Tibial artery (tissue), 4 donors: ENCODE data around the gene OR8K1.

Experiments used
- DNase-seq, 2 donors: peaks; one replicate each; pipeline ENCODE4 v3.0.0-alpha.2; 2019
- H3K27ac ChIP-seq, 2 donors: fragments of 200-600 bp; sonication (generic) in 1 of 2; 1 replicate in 1 of 2; 2 replicates in 1 of 2; pipeline ENCODE4 v1.5.1; 2018 to 2019; ENCODE audit warnings: mild to moderate bottlenecking in 1 of 2
- H3K27me3 ChIP-seq, 2 donors: fragments of 200-600 bp; sonication (generic) in 1 of 2; one replicate each; pipeline versions ENCODE4 v1.5.1 to v1.6.0; 2016 to 2019
- H3K36me3 ChIP-seq, 3 donors: fragments of 200-600 bp; sonication (generic) in 2 of 3; one replicate each; pipeline ENCODE4 v1.5.1; 2016 to 2019; ENCODE audit warnings: mild to moderate bottlenecking in 2 of 3
- H3K4me1 ChIP-seq, 4 donors: fragments of 200-600 bp; sonication (generic) in 2 of 4; 1 replicate in 3 of 4; 2 replicates in 1 of 4; pipeline ENCODE4 v1.5.1; 2016 to 2019
- H3K4me3 ChIP-seq, 2 donors: fragments of 200-600 bp; sonication (generic) in 1 of 2; 1 replicate in 1 of 2; 2 replicates in 1 of 2; pipeline ENCODE4 v1.5.1; 2018 to 2019; ENCODE audit warnings: mild to moderate bottlenecking in 2 of 2
- H3K9me3 ChIP-seq, 3 donors: fragments of 200-600 bp; sonication (generic) in 1 of 3; one replicate each; pipeline ENCODE4 v1.5.1; 2016 to 2019
- CTCF ChIP-seq, 2 experiments: fragments of 200-600 bp in 1 of 2; fragments of 450-650 bp in 1 of 2; IDR thresholded peaks; one replicate each; pipeline ENCODE4 v1.5.1; 2017 to 2019; ENCODE audit warnings: antibody characterized with exemption in 2 of 2, mild to moderate bottlenecking in 1 of 2, moderate library complexity in 1 of 2
- intact Hi-C: fragments of 100-400 bp; cut with DNase I; formaldehyde crosslinking; loops from one replicate; pipeline ENCODE4 v1.15.0; 2023; ENCODE audit warnings: low total_unique reads

The OR8K1 gene

DNA sequence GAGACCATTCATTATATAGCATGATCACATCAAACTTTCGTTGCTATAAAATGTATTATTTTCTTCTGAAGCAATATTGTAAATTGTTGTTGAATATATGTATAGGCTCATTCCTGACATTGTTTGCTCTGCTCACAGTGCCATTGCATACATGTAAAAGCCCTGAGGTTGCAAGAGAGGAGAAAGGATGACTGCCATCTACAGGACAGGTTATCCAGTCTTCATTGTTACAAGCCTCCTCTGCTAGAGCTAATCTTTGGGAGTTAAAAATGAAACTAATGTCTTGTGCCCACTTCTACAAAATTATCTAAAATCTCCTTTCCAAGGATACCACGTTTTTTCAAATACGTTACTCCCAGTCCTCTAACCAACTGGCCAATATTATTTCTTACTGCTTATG lies 50.2 kb downstream of the OR8K1 start:
- Histone ChIP-seq H3K27ac (no peak overlapping the region), H3K27me3 (no peaks in the 10 kb centered on the region), H3K4me1 (no peaks in the 10 kb centered on the region), H3K4me3 (no peak overlapping the region), H3K9me3 (no peaks in the 10 kb centered on the region), H3K36me3 (no peaks in the 10 kb centered on the region)
- TF ChIP-seq CTCF (IDR thresholded peaks at IDR 0.05) = no peak
- intact Hi-C loops = no loop called here
- DNase-seq = no peak
